ENCODE data around the gene PCIF1.

- TF ChIP-seq CTCF (IDR thresholded peaks at IDR 0.05 in 2 of 3, conservative IDR thresholded peaks at IDR 0.05 in 1 of 3; ENCODE audit: insufficient read depth in 2 of 3, low read depth in 1 of 3, low read length in 3 of 3), result no peak
- no peak for TF ChIP-seq PHB2 (IDR thresholded peaks at IDR 0.05; ENCODE audit: low read depth)
- no peak for TF ChIP-seq EZH2 (IDR thresholded peaks at IDR 0.05; ENCODE audit: borderline replicate concordance, low read depth, low read length)
- TF ChIP-seq POLR2A (conservative IDR thresholded peaks at IDR 0.05), result no peak
- TF ChIP-seq NFIC (IDR thresholded peaks at IDR 0.05), result no peak
- no peak for TF ChIP-seq RAD21 (CRISPR knock-in tag; conservative IDR thresholded peaks at IDR 0.05 in 1 of 2, IDR thresholded peaks at IDR 0.05 in 1 of 2)
- TF ChIP-seq PTBP1 (IDR thresholded peaks at IDR 0.05; ENCODE audit: low read depth, low read length), result no peak
- no peak for TF ChIP-seq POLR2AphosphoS5 (IDR thresholded peaks at IDR 0.05; ENCODE audit: control insufficient read depth, insufficient read depth, low read depth, low read length)
- TF ChIP-seq HMG20B (CRISPR knock-in tag; IDR thresholded peaks at IDR 0.05), result no peak
- TF ChIP-seq HNRNPUL1 (IDR thresholded peaks at IDR 0.05; ENCODE audit: low read length), result no peak
- no peak for TF ChIP-seq NELFE (IDR thresholded peaks at IDR 0.05; ENCODE audit: insufficient read depth, insufficient read length)
- TF ChIP-seq USF1 (CRISPR knock-in tag; IDR thresholded peaks at IDR 0.05), result no peak; the same call in 1 of the 2 replicates
- no peak for TF ChIP-seq XRCC4 (IDR thresholded peaks at IDR 0.05; ENCODE audit: extremely low read depth, insufficient read depth, insufficient read length)
These were observed 34.6 kb downstream of the PCIF1 start for GRCh38 chr20:45968801-45969711.

Measured in K562 (cell line).